ENCODE results near the gene ERCC6L.

The ERCC6L gene

DNA sequence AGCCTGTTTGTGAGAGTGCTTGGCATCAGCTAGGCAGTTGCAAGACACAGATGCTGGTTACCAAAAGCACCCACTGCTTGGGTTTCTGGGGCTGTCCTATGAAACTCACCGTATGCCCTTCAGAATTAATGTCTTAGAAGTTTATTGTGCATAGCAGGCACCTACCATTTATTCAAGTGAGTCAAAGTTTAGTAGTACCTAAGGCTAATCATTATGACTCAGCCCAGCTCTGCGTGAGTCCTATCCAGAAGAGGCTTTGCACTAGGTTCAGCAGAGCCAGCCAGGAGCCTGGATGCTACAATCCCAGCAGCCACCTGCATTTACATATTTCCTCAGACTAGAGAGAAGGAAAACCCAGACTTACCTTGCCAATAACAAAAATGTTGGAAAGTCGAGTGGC lies 34.0 kb upstream of the ERCC6L start:
- no peak overlapping the region for H3K27ac ChIP-seq
- TF ChIP-seq CTCF (conservative IDR thresholded peaks at IDR 0.05) = no peak

- TF ChIP-seq CTCF (conservative IDR thresholded peaks at IDR 0.05) = no peak
- no peak overlapping the region for H3K27ac ChIP-seq
Observed at GRCh38 chrX:72271812-72272211, 33.0 kb upstream of the ERCC6L start.

- no peak for TF ChIP-seq CTCF (conservative IDR thresholded peaks at IDR 0.05)
- H3K27ac ChIP-seq = no peak overlapping the region
Observed at GRCh38 chrX:72271091-72271788, 32.4 kb upstream of the ERCC6L start.

GRCh38 chrX:72270316-72270866 lies 31.6 kb upstream of the ERCC6L start:
- TF ChIP-seq CTCF (conservative IDR thresholded peaks at IDR 0.05) = no peak
- no peak overlapping the region for H3K27ac ChIP-seq

DNA sequence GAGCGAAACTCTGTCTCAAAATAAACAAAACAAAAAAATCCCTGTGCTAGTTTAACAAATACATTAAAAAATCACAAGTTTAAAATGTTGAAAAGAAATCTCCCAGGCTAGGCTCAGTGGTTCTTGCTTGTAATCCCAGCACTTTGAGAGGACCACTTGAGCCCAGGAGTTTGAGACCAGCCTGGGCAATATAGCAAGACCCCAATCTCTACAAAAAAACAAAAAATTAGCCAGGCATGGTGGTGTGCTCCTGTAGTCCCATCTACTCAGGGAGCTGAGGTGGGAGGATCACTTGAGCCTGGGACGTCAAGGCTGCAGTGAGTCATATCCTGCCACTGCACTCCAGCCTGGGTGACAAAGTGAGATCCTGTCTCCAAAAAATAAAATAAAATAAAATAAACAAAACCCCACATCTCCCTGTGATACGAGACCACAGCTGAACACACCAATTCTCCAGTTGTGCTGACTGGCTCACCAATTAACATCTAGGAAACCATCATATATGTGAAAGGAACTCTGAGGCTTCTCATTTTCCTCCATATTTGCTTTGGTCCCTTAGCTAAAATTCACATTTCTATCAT lies 30.9 kb upstream of the ERCC6L start:
- TF ChIP-seq CTCF (conservative IDR thresholded peaks at IDR 0.05) = no peak

DNA sequence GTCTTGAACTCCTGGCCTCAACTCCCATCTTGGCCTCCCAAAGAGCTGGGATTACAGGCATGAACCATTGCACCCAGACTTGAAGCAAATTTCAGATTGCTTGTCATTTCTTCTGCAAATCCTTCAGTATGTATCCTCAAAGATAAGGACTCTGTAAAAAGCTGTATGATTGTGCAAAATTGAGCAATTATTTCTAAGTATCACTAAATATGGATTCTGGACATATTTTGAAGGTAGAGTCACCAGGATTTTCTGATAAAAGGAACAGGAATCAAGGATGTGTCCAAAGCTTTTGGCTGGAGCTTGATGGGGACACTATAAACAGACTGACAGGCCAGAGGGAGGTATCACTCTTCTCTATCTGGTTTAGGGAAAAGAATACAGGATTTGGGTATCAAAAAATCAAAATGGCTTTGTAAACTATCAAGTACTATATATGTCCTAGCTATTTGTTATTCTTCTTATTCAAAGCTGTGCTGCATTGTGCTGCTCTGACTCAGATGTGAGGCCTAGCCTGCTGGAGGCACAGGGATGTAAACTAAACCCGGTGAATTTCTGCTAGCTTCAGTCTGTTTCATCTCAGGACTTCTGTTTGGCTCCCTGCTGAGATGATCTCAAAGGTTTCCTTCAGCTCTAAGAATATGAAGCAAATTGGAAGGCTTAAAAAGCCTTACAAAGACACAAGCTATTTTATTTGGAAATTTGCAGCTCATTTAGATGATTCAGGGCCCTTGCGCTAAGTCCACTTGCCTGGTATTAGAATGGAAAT lies 30.0 kb upstream of the ERCC6L start:
- no peak overlapping the region for H3K27ac ChIP-seq
- TF ChIP-seq CTCF (conservative IDR thresholded peaks at IDR 0.05) = no peak

More for the DNA sequence above, 30.9 kb upstream of the ERCC6L start:
- no peak overlapping the region for H3K27ac ChIP-seq

DNA sequence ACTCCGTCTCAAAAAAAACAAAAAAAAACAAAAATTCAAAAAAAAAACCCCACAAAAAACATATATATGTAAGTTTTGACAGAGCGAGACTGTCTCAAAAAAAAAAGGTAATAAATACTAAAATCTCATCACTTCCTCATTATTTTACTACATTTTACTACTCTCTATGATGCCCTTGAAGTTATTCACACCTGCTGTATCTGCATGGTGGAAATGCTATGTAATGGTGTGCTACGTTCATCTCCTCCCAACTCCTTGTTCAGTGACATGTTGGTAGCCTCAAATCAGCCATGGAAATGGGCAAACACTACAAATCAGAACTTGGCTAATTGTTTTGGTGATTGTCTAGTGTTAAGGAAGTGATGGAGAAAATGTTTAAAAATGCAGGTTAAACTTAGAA lies 26.4 kb upstream of the ERCC6L start:
- TF ChIP-seq CTCF (conservative IDR thresholded peaks at IDR 0.05) = no peak
- no peak overlapping the region for H3K27ac ChIP-seq
